CD4-positive, alpha-beta T cell treated with Interleukin-1 beta for 1 hour (primary cell): ENCODE measurements around the gene IGFBP5.

Experiments used
- DNase-seq, 2 donors: peaks; one replicate each; pipeline ENCODE4 v3.0.0-alpha.2; 2020 to 2022

The IGFBP5 gene

GRCh38 chr2:216695401-216695821, at the start of gene IGFBP5:
Gene IGFBP5, minus strand, starts transcription at chr2:216695549. Its CDS starts 774 bp downstream, at chr2:216694775.
- no peak for DNase-seq

DNA sequence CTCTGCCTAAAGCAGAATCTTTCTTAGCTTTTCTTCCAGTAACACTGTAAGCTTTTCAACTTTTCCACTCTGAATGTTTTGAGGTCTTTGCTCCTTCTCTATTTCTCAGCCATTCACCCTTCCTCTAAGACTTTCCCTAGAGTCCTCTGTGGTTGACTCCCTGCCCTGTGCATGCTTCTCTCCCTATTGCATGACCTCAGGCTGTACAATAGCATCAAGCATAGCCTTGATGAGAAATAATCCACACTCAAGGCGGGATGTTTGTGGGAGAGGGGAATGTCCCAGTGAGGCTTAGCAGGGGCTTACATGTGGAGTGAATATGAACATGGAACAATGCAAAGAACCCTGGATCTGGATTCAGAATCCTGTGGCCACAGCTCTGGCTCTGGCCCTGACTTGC, 48.4 kb upstream of the IGFBP5 start:
- DNase-seq, result no peak

- no peak for DNase-seq
Measured at GRCh38 chr2:216742411-216742810, 47.1 kb upstream of the IGFBP5 start.

GRCh38 chr2:216741223-216741593, 45.9 kb upstream of the IGFBP5 start:
- no peak for DNase-seq

DNA sequence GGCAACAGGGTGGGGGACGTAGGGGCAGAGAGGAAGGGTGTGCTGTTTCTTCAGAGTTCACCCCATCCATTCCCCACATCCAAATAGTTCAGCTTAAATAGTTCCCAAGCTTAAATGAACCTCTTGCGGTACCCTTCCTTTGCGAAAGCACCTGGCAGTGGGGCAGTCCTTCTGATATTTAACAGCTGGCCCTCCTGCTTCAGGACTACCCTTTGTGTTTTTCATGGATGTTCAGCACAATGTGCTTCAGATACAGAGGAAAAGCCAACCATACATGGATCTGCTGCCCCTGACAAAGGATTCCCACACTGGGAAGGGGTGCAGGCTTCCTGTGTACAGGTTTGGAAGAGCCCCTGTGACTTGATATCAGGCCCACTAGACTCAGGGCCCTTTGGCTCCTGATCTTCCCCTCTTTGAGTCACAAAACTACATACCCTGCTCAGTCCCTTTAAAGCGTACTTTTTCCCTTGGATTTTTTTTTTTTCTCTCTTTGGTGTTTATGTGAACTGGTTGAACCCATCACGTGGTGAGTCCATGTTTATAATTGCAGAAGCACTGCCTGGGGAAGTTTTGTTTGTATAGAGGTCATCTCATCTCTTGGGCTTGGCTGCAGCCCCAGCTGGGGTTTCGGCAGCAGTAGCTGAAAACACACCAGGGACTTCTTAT, 45.3 kb upstream of the IGFBP5 start:
- DNase-seq, result no peak

GRCh38 chr2:216739035-216739434, 43.7 kb upstream of the IGFBP5 start:
- DNase-seq, result no peak

DNA sequence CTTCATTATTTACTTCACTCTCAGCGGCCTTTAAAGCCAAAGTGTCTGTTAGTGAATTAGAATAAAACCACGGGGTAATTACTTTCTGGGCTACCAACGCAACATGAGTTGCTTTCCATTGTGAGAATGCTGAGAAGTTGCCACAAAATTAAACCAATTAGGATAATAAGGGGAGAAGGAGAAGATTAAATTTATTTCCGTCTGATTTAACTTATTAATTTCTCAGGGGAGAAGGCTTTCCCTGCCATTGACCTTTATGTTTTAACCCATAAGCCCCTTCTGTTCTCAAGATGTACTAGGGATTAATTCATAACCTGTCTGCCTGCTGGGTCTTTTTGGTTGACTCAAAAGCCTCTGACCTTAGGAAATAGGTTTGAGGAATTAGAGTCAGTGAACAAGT, 42.3 kb upstream of the IGFBP5 start:
- no peak for DNase-seq

DNA sequence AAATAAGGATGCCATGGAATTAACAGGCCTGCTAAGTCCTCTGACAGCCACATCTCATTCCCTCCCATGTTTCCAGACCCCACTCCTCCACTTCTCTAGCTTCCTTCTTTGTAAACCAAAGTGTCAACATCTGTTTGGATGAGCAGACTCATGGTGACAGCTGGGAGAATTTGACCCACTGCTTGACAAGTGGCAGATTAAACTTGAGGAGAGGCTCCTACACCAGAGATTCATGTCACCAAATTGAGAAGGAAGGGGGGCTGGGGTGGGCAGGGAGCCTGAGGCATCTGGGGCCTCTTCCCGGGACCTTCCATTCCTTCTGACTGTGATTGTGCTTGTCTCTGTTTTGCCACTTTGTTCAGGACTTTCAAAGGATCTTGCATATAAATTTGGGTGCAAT, 41.0 kb upstream of the IGFBP5 start:
- DNase-seq, result no peak

DNA sequence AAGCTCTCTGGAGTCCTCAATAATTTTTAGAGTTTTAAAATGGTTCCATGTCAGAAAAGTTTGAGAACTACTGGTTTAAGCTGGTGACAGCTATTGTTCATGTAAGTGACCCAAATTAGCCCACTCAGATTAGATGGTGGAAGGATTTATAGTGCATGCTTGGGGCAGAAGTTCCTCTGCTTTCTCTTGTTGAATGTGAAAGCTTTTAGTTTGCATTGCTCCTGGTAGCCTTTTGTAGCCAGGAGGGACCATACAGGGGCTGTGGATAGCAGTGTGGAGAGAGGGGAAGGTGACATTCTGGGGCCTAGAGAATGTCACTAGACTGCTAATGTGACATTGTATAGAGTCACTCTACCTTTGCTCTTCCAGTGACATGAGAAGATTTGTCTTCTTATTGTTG, 40.3 kb upstream of the IGFBP5 start:
- no peak for DNase-seq

DNA sequence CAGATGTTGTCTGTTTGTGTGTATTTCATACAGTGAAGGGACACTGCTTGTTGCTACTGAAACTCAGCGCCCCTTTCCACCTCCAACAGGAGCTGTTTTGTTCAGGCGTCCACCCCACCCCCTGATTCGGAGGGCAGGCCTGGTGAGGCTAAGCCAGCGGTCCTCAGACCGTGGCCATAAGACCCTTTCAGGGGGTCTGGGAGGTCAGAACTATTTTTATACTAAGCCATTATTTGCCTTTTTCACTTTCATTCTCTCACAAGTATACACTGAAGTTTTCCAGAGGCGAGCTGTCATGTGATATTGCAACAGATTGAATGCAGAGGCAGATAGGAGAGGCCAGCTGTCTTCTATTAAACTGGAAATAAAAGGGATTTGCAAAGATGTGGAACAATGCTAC, 39.7 kb upstream of the IGFBP5 start:
- no peak for DNase-seq

GRCh38 chr2:216733046-216733445, 37.7 kb upstream of the IGFBP5 start:
- no peak for DNase-seq

GRCh38 chr2:216732334-216732733, 37.0 kb upstream of the IGFBP5 start:
- DNase-seq, result no peak

GRCh38 chr2:216731465-216731864, 36.1 kb upstream of the IGFBP5 start:
- DNase-seq, result no peak

DNA sequence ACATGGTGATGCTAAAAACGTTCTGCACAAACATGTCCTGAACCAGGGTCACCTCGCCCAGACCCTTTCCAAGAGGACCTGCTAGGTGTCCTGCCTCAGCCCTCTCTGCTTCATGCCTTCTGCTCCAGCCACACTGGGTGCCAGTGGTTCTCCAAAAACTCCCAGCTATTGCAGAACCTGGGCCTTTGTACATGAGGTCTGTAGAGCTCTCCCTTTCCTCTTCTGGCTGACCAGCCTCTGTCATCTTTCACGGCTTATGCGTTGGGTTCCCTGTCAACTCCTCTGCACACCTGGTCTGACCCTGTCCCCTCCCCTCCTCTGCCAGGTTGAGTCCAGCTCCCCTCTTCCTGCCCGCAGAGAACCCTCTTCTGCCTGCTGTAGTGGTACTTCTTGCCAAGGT, 35.5 kb upstream of the IGFBP5 start:
- no peak for DNase-seq

DNA sequence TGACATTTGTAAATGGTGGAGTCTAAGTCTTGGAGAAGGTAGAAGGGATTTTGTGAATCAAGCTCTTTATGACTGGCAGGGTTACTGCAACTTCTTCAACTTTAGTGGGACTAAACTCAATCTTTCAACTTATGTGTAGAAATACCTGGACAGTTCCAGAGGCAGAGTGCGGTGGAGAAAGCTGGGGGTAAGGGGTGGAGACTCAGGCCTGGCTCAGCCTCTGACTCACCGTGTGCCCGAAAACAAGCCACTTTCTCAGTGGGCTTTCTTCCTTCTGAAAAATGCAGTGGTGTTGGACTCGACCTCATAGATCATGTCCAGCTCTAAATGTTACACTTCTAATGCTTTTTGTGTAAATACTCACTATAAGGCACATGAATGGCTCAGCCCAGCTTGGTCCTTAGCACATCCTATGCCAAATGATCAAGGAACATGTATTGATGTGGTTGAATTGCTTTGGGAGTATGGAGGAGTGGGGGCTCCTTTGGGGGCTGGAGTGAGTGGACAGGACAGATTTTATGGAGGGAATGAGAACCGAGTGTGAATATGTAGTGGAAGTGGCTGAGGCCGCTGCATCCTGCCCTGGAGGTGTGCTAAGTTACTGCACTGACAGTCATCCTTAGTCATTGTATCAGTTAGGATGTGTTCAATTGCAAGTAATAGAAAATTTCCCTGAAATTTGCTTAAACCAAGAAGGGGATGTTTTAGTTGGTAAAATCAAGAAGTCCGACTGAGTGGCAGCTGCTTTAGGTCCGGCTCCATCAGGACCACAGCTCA, 32.2 kb upstream of the IGFBP5 start:
- no peak for DNase-seq

GRCh38 chr2:216724190-216724589, 28.8 kb upstream of the IGFBP5 start:
- no peak for DNase-seq

- no peak for DNase-seq
Measured at GRCh38 chr2:216721141-216721540, 25.8 kb upstream of the IGFBP5 start.

- no peak for DNase-seq
Measured at GRCh38 chr2:216720722-216721121, 25.4 kb upstream of the IGFBP5 start.

DNA sequence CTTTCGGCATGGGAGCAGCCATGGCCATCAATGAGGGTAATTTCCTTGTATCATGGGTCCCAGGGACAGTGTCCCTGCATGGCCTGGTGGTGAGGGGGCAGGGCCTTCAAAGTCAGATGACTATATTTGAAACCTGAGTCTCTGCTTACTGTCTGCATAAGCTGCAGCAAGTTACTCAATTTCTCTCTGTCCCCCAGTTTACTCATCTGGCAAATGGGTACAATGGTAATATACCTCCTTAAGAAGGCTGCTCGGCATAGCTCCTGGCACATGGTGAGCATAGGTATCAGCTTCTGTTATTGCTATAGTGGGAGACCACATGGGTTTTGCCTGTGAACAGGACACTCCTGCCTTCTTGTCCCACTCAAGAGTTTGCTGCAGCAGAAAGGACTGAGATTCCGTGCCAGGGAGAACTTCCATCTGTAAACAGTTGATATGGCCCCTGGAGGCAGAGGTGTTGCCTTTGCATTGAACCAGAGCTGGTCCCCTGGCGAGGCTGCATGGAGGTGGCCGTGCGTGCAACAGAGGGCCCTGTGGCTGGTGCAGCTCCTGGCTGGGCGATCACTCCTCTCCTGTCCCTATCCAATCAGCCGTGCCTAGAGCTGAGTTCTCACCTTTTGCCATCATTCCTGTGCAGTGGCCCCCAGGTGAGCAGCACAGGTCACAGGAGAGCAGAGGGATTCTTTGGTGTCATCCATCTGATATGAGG, 22.7 kb upstream of the IGFBP5 start:
- no peak for DNase-seq

DNA sequence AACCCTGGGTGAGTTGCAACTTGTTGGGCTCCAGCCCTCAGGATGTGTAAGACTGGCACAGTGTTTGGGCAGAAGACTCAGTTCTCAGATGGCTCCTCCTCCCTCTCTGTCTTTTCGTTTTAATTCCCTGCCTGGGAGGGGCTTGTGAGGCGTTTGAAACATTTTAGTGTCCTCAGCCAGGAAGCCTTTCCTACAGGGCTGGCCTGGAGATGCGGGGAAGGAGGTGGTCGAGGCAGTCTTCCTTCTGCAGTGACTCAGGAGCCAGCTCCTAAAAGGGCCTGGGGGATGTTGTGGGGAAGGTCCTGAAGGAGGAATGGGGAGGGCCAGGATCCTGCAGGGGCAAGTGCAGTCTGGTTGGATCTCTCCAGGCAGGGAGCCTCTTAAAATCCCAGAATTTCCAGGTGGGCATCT, 22.1 kb upstream of the IGFBP5 start:
- DNase-seq, result no peak

DNA sequence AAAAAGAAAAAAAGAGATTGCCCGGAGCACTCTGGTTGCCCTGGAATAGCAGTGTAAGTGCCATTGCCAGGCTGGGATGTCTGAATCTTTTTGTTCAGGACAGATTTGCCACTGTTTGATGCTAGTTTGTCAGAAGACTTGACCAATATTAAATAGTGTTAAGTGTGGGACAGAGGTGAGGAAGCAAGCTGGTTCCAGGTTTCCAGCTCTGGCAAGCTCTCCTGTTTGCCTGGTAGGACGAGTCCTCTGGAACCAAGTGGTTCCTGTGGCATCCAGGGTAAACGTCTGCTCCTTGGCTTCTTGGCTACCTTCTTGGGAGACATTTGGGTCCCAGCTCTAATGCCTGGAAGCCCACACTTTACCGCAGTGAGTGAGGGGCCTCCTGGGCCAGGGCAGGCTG, 20.8 kb upstream of the IGFBP5 start:
- no peak for DNase-seq

DNA sequence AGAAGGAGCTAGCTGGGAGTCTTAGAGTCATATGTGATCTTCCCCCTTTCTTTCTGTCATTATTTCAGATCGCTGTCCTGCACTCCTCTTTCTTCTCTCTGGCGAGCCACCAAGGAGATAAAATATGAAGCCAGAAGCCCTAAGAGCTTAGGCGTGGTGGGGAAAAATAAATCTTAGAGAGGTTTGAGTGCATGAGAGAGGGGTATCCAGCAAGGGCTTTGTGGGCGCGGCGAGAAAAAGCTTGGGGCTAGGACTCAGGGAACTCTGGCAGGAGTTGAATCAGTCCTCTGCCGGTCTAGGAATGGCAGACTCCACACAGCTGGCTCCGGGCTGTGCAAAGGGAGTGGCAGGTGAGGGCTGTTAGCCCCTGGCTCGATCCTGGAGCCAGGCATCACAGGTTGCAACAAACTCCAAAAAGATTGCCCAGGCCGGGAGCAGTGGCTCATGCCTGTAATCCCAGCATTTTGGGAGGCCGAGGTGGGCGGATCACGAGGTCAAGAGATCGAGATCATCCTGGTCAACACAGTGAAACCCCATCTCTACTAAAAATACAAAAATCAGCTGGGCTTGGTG, 20.1 kb upstream of the IGFBP5 start:
- no peak for DNase-seq

- no peak for DNase-seq
Measured at GRCh38 chr2:216714376-216714775, 19.0 kb upstream of the IGFBP5 start.
